NCI-H1930 (cell line): Measurements from ENCODE around the gene BRD4.

Experiments
- DNase-seq, 2 experiments: peaks; one replicate each; lab custom pipeline; 2025; lab: John Stamatoyannopoulos, UW

BRD4 gene

GRCh38 chr19:15313649-15314279, 18.6 kb downstream of the BRD4 start:
- no peak for DNase-seq

- DNase-seq, result no peak
Measured at GRCh38 chr19:15307169-15307568, 25.2 kb downstream of the BRD4 start.

- no peak for DNase-seq
Measured at GRCh38 chr19:15305582-15306334, 26.6 kb downstream of the BRD4 start.

GRCh38 chr19:15304140-15304705, 28.1 kb downstream of the BRD4 start:
- DNase-seq, result no peak

GRCh38 chr19:15303105-15303780, 29.1 kb downstream of the BRD4 start:
- no peak for DNase-seq

- DNase-seq, result peak in 1 of 2 experiments; percentile 3
Measured at GRCh38 chr19:15300533-15301197, 31.7 kb downstream of the BRD4 start.

GRCh38 chr19:15299568-15300409, 32.5 kb downstream of the BRD4 start:
- no peak for DNase-seq

- DNase-seq, result no peak
Measured at GRCh38 chr19:15298847-15299567, 33.3 kb downstream of the BRD4 start.

- peak in 1 of 2 experiments; percentile 68 for DNase-seq
Measured at GRCh38 chr19:15297416-15298224, 34.7 kb downstream of the BRD4 start.

GRCh38 chr19:15296841-15297415, 35.4 kb downstream of the BRD4 start:
- no peak for DNase-seq

GRCh38 chr19:15296353-15296752, 36.0 kb downstream of the BRD4 start:
- no peak for DNase-seq

GRCh38 chr19:15294561-15294990, 37.8 kb downstream of the BRD4 start:
- DNase-seq, result no peak

GRCh38 chr19:15293781-15294491, 38.4 kb downstream of the BRD4 start:
- DNase-seq, result no peak

- no peak for DNase-seq
Measured at GRCh38 chr19:15292847-15293582, 39.3 kb downstream of the BRD4 start.

GRCh38 chr19:15292140-15292539, 40.2 kb downstream of the BRD4 start:
- no peak for DNase-seq

- DNase-seq, result no peak
Measured at GRCh38 chr19:15291548-15292021, 40.8 kb downstream of the BRD4 start.

GRCh38 chr19:15291089-15291488, 41.2 kb downstream of the BRD4 start:
- DNase-seq, result no peak

GRCh38 chr19:15290166-15290565, 42.2 kb downstream of the BRD4 start:
- no peak for DNase-seq
